SK-N-MC (cell line): Measurements from ENCODE around the gene STAM.
A peak's percentile ranks its signal among the peaks of the same experiment; 100 is the strongest.

Experiments used
- DNase-seq: peaks from one replicate; pipeline ENCODE4 v3.0.0-alpha.2; 2011; ENCODE audit warnings: low read depth, low spot score
- H3K27ac ChIP-seq: fragments of 200-600 bp; sonication (generic); 2 replicates; pipeline ENCODE4 v1.5.1; 2016; ENCODE audit warnings: mixed run types
- H3K36me3 ChIP-seq: fragments of 200-600 bp; sonication (generic); 2 replicates; pipeline ENCODE4 v1.6.1; 2017; ENCODE audit warnings: antibody characterized with exemption, low read length, mixed read lengths; ENCODE audit not compliant: insufficient read depth
- H3K4me3 ChIP-seq: fragments of 200-600 bp; sonication (generic); 2 replicates; pipeline ENCODE4 v1.5.1; 2016
- H3K9ac ChIP-seq: fragments of 200-600 bp; sonication (generic); 2 replicates; pipeline ENCODE4 v1.8.0; 2017; ENCODE audit warnings: mixed run types, mixed read lengths; ENCODE audit not compliant: insufficient read length
- H3K9me3 ChIP-seq: fragments of 200-600 bp; sonication (generic); 2 replicates; pipeline ENCODE4 v1.6.1; 2017; ENCODE audit warnings: low read depth, mild to moderate bottlenecking, antibody characterized with exemption, low read length, moderate library complexity, mixed read lengths
- EZH2 ChIP-seq: fragments of 200-600 bp; sonication (generic); IDR thresholded peaks from one replicate; pipeline ENCODE4 v1.6.1; 2017; ENCODE audit warnings: antibody characterized with exemption
- FOXP2 ChIP-seq: optimal IDR thresholded peaks from 2 replicates; pipeline ENCODE3; 2011; ENCODE audit warnings: mild to moderate bottlenecking, moderate library complexity; ENCODE audit not compliant: insufficient read depth; ENCODE audit errors: extremely low read length, control extremely low read depth
- POLR2AphosphoS5 ChIP-seq: IDR thresholded peaks from 2 replicates; pipeline ENCODE4 v1.6.1; 2012; ENCODE audit warnings: mild to moderate bottlenecking, low read depth, low read length, borderline replicate concordance

Gene STAM

DNA sequence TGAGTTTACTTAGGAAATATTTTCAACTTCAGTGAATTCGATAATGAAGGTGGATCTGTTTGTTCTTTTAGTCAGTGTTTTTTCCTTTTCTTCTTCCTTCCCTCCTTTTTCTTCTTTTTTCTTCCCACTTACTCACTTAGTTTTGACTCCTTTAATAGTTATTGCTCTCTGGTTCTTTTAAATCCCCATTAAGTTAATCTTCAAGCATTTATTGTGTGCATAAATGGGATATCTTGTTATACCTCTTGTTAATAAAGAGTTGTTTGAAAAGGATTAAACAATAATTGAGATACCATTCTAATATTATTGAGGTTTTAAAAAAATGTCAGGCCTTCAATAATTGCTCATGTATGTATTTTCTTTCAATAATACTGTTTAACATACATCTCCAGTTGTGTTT is 19.5 kb downstream of the STAM start:
- Histone ChIP-seq H3K9ac (no peak overlapping the region), H3K4me3 (no peak overlapping the region), H3K36me3 (no peaks in the 10 kb centered on the region), H3K9me3 (no peaks in the 10 kb centered on the region), H3K27ac (no peak overlapping the region)
- DNase-seq: no peak
- TF ChIP-seq POLR2AphosphoS5: no peak
- no peak for TF ChIP-seq EZH2
- no peak for TF ChIP-seq FOXP2

DNA sequence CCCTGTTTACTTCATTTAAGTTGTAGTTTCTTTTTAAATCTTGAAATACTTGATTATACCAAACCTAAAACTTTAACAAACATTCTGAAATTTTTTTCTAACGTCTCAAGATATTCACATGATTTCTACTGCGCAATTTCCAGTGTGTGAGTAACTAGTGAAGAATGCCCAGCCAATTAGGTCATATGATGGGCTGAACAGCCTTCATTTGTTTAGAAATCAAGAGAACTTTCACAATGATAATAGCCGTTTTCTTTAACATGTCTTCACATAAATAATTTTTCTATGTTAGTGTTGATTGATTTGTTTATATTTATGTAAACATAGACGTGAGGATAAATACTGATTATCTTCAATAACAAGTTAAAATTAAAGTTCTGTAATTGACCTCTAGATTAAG is 21.8 kb downstream of the STAM start:
- no peak for TF ChIP-seq POLR2AphosphoS5
- Histone ChIP-seq H3K4me3 (no peak overlapping the region), H3K27ac (no peak overlapping the region), H3K36me3 (no peaks in the 10 kb centered on the region), H3K9me3 (no peaks in the 10 kb centered on the region), H3K9ac (no peak overlapping the region)
- no peak for DNase-seq

DNA sequence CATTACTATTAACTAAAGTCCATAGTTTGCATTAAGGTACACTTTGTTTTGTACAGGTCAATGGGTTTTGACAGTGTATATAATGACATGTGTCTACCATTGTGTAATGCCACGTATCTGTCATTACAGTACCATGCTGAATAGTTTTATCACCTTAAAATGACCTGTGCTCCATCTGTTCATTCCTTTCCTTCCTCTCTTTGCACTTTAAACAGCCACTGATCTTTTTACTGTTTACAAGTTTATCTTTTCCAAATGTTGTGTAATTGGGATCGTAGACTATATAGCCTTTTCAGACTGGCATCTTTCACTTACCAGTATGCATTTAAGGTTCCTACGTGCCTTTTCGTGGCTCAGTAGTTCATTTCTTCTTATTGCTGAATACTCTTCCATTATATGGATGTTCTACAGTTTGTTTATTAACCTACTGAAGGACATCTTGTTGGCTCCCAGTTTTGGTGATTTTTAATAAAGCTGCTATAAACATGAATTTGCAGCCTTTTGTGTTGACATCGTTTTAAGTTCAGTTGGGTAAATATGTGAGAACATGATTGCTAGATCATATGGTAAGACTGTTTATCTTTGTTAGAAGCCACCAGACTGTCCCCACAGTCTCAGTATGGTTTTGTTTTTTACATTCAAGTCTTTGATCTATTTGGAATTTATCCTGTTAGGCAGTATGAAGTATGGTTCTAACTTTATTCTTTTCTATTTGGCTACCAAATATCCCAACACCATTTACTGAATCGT is 24.7 kb downstream of the STAM start:
- H3K9me3 ChIP-seq: no peaks in the 10 kb centered on the region
- H3K9ac ChIP-seq: no peak overlapping the region
- no peak for TF ChIP-seq EZH2
- TF ChIP-seq POLR2AphosphoS5: no peak
- TF ChIP-seq FOXP2: no peak
- no peak for DNase-seq
- peak overlapping the region; percentile 73; the same call in 1 of the 2 replicates for H3K27ac ChIP-seq
- no peak overlapping the region for H3K4me3 ChIP-seq
- no peaks in the 10 kb centered on the region for H3K36me3 ChIP-seq

DNA sequence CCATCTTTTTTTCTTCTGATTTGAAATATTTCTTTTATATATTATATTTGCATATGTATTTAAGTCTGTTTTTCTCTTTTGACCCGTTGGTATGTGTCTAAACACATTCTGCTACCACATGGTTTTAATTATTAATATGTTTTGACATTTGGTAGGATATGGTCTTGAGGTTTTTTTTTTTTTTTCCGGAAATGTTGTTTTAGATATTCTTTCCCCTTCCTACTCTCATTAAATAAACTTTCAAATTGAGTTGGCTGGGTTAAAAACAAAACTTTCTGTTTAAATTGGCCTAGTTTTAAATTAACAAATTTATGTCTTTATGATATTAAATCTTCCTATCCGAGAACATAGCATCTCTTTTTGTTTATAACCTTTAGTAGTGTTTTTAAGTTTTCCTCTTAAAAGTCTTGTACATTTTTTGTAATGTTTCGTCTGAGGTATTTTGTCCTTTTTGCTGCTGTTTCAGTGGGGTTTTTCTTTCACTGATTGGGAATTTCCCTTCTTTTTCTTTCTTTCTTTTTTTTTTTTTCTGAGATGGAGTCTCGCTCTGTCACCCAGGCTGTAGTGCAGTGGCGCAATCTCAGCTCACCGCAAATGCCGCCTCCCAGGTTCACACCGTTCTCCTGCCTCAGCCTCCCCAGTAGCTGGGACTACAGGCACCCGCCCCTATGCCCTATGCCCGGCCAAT is 25.4 kb downstream of the STAM start:
- peak overlapping the region; percentile 73; the same call in 1 of the 2 replicates for H3K27ac ChIP-seq
- H3K9ac ChIP-seq: no peak overlapping the region
- 0 out of 2 replicates have a peak overlapping the region, but pooled peaks have one; percentile 22 for H3K4me3 ChIP-seq
- TF ChIP-seq EZH2 (no peak), POLR2AphosphoS5 (no peak), FOXP2 (no peak)
- DNase-seq: no peak
- no peaks in the 10 kb centered on the region for H3K36me3 ChIP-seq
- no peaks in the 10 kb centered on the region for H3K9me3 ChIP-seq

DNA sequence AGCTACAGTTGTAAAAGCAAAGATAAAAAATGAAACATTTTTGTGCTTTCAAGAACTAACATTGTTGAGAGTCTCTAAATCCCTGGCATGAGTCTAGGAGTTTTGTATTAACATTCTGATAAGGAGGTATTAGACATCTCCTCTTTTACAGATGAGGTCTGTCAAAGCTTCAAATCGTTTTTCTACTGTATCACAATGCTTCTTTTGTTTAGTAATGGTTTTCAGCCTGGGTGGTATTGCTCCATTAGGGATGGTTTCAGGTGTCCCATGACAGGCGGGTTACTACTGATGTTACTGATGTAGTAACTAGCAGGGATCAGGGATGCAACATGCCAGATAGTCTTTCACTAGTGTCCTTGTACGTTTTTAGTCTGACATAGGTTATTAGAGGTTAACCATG is 27.4 kb downstream of the STAM start:
- H3K27ac ChIP-seq: 0 out of 2 replicates have a peak overlapping the region, but pooled peaks have one; percentile 13
- no peak for DNase-seq
- no peak overlapping the region for H3K9ac ChIP-seq
- no peaks in the 10 kb centered on the region for H3K9me3 ChIP-seq
- no peak overlapping the region for H3K4me3 ChIP-seq
- no peaks in the 10 kb centered on the region for H3K36me3 ChIP-seq
- TF ChIP-seq POLR2AphosphoS5: no peak
- no peak for TF ChIP-seq FOXP2
- no peak for TF ChIP-seq EZH2

DNA sequence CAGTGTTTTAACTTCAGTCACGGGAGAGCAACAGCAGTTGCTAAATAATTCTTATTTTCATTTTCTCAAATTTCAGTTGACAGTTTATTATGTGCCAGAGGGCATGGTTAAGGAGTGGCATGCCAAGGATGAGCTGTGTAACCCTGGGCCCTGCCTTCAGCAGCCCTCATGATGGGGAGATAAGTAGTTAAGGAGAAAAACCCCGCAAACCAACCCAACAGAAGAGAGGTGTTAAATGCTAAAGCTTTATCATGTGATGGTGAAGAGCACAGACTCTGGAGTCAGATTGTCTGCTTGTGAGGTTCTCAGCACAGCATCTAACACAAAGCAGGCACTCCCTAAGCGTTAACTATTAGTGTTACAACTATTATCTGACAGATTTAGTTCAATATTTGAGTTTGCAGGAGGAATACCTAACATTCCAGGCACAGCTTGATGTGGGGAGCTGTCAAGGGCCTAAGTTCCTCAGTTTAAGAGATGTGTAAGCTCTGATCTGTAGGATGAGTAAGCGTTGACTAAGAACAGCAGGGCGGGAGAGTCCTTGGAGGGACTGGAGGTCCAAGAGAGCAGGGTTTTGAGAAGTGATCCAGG is 29.6 kb downstream of the STAM start:
- no peaks in the 10 kb centered on the region for H3K9me3 ChIP-seq
- no peaks in the 10 kb centered on the region for H3K36me3 ChIP-seq
- H3K4me3 ChIP-seq: peak overlapping the region; percentile 46
- no peak overlapping the region for H3K9ac ChIP-seq
- TF ChIP-seq POLR2AphosphoS5 (no peak), FOXP2 (no peak), EZH2 (no peak)
- no peak for DNase-seq
- peak overlapping the region; percentile 62 for H3K27ac ChIP-seq

DNA sequence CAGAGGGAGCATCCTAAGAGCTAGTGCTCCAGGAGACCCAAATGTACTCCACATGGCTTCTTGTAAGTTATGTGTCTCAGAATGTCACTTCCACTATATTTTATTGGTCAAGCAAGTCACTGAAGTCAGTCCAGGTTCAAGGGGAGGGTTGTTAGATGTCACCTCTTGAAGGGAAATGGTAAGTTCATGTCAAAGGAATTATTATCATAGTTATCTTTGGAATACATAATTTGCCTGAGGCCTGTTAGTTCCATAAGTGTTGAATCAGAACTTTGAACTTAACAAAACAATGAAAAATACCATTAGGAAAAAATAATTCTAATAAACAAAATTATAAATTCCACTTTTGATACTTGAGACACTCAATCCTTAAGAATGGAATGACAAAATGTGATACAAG is 30.6 kb downstream of the STAM start:
- H3K27ac ChIP-seq: peak overlapping the region; percentile 62; the same call in 1 of the 2 replicates
- H3K4me3 ChIP-seq: no peak overlapping the region
- no peak for DNase-seq
- no peaks in the 10 kb centered on the region for H3K9me3 ChIP-seq
- no peak overlapping the region for H3K9ac ChIP-seq
- no peaks in the 10 kb centered on the region for H3K36me3 ChIP-seq
- TF ChIP-seq EZH2 (no peak), FOXP2 (no peak), POLR2AphosphoS5 (no peak)

DNA sequence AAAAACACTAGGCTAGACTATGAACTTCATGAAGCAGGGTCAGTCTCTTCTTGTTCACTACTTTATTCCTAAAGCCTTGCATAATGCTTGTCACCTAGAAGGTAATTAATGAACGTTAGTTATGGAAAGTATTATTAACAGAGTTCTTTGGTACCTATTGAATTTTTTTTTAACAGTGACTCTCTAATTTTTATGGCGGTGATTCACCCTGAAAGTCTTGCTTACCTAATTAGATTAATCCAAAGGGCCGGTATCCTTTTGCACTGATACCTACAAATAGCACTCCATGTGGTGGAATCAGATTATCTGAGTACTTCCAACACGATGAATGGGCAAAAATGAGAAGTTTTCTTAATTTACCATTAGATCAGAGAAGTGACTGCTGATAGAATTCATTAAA is 31.7 kb downstream of the STAM start:
- Histone ChIP-seq H3K4me3 (no peak overlapping the region), H3K9me3 (no peaks in the 10 kb centered on the region), H3K27ac (no peak overlapping the region), H3K9ac (no peak overlapping the region), H3K36me3 (no peaks in the 10 kb centered on the region)
- TF ChIP-seq FOXP2 (no peak), EZH2 (no peak), POLR2AphosphoS5 (no peak)
- no peak for DNase-seq
